ENCODE results near the gene CDH18.
"Not testable (repeated sequence)": the region's sequence is repeated elsewhere in the genome, so short reads cannot be mapped to it uniquely, and the experiment has no call there.

Gene CDH18

DNA sequence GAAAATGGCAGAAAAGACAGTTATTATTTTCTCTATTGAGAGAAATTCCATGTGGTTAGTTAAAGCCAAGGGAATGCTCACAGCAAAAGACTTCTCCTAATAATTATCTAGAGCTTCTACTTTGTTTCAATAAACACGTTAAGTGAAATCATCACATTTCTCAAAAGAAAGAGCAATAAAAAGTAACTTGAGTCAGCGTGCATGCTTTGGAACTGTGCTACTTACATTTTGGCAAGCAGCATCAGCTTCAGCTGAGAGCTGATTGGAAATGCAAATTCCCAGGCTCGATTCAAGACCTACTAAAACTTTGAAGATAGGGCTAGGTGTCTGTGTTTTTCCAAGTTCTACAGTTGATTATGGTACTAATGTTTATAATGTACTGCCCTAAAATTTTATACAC lies 132.1 kb downstream of the CDH18 start:
- no peak for DNase-seq

DNA sequence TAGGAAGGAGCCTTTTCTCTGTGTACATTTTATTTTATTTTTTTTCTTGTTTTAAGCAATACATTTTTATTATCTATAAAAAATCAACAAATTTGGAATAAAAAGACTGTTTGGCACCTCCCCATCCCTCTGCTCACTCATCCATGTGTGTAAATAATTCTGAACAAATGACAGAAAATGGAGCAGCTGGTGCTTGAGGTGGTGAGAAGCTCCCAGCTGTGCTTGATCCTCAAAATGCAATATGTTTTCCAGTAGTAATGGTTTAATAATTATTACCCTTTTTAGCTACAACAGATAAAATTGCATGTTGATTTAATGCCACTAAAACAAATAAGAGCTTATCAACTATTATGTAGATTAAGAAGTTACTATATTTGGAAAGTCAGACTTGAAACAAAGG lies 132.5 kb downstream of the CDH18 start:
- DNase-seq = no peak

DNA sequence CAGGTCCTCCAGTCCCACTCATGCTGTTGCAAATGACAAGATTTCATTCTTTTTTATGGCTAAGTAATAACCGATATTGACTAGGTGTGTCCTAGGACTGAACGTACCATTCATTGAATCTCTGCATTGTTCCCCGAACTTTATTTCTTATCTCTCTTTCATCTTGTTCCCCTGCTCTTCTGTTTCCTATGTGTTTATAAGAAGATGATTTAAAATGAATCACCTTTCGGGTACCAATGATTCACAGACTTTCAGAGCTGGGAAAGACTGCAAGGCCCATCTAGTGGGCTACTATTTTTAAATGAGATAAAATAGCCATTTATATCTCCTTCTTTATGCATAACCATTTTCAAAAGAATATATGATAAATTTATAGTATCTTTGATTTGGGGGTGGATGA lies 133.0 kb downstream of the CDH18 start:
- DNase-seq = no peak

DNA sequence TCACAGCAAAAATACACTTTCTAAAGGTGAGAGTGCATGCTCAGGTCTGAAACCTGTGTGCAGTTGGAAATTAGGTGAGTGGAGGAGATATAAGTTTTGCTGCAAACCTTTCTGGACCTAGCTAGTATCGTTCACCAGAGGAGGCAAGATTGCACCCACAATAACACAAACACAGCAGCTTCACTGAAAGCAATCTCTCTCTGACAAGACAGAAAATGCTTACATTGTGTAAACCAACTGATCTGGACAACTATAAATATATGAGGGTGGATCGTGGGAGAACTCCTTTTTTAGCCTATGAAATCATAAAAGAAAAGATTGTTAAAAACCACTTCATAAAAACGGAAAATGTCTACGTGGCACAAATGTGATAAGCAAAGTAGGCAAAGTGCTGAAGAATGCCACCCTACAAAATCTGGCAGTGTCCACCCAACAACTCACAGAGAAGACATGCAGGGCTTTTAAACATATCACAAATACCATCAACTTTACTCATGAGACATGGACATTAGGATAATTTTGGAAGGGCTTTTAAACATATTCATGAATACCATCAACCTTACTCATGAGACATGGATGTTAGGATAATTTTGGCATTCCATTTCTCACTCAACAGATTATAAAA lies 134.3 kb downstream of the CDH18 start:
- DNase-seq = no peak

DNA sequence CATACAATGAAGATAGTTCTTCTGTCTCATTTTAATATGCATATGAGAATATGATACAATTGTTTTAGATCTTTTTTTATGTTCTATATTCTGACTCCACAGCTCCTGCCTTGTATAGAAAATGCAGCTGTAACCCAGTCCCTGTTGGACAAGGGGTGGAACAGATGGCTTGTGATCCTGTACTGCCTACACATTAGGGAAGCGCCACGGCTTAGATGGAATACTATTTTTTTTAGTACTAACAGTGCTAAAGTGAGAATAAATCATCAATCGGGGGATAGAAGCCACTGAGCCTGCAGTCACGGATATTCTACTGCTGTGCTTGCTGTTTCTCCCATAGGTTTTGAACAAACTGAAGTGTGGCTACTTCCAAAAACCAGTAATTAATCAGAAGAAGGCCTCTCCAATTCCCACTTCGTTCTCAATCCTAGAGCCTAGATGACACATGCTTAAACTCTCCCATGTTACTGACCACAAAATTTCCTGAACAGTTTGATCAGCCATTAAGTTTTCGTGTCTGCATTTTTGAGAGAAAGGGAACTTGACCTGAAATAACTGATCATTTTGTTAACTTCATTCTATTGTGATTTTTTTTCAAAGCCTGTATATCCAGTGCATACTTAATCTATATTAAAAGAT lies 150.3 kb downstream of the CDH18 start:
- no peak for DNase-seq

DNA sequence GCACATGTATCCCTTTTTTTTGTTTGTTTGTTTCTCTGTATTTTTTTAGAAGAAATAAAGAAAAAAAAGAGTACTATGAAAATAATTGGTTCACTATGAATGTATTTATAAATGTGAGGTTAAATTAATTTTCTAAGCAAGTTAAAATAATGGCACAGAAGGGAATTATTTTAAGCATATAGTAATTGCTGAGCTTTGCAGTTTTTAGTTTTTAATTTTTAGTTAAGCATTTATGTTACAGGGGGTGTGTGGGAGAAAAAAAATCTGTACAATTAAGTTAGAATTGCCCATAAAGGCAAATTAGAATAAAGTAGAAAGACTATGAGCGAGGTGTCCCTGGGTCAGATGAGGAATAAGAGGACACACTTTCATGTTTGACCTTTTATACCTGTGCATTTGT lies 152.6 kb downstream of the CDH18 start:
- no peak for DNase-seq

DNA sequence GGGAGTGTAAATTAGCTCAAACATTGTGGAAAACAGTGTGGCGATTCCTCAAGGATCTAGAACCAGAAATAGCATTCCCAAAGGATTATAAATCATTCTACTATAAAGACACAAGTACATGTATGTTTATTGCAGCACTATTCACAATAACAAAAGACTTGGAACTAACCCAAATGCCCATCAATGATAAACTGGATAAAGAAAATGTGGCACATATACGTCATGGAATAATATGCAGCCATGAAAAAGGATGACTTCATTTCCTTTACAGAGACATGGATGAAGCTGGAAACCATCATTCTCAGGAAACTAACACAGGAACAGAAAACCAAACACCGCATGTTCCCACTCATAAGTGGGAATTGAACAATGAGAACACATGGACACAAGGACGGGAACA lies 175.3 kb downstream of the CDH18 start:
- DNase-seq = not testable (repeated sequence)

DNA sequence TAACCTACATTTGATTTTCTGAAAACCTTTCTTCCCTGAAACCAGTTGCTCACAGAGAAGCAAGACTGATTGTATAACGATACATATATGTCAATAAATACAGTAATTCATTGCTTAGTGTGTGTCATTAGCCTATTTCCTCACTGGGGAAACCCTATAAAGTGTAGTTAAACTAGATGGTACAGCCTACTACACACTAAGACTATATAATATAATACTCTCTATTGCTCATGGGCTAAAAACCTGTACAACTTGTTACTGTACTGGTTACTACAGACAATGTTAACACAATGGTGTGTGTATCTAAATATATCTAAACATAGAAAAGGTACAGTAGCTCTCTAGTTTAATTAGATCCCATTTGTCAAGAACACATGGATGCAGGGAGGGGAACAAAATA lies 181.2 kb downstream of the CDH18 start:
- no peak for DNase-seq

DNA sequence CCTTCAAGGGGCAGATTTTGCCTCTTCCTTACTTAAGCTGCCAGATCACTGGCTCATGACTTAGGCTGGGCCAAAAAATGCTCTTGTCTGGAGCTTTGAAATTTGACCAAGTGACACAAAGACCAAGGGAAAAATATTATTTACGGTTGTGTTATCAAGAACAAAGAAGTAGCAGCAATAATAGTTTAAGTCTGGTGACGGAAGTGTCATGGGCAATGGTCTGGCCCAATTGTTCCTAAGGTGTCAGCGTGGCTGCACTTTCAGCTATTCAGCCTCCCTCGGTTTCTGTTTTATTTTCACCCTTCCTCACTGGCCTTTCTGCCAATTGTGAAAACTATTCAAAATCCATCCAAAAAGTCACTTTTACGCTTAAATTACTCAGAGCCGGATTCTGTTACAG lies 185.3 kb downstream of the CDH18 start:
- no peak for DNase-seq

DNA sequence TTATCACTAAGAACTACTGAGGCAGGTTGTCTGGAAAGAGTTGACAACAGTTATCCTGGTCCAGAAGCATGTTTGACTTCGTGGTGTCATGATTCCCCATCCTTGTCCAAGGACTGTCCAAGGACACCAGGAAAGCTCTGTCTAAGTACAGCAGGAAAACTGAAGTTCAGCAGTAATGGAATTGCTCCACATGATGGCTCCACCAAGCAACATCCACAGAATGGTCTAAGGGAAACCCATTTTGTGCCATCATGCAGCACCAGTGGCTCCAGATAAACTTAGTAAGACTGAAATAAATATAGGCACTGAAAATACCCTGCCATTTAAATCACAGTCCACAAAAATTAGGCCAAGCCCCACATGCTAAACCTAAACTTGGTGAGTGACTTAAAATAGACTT lies 192.8 kb downstream of the CDH18 start:
- no peak for DNase-seq

DNA sequence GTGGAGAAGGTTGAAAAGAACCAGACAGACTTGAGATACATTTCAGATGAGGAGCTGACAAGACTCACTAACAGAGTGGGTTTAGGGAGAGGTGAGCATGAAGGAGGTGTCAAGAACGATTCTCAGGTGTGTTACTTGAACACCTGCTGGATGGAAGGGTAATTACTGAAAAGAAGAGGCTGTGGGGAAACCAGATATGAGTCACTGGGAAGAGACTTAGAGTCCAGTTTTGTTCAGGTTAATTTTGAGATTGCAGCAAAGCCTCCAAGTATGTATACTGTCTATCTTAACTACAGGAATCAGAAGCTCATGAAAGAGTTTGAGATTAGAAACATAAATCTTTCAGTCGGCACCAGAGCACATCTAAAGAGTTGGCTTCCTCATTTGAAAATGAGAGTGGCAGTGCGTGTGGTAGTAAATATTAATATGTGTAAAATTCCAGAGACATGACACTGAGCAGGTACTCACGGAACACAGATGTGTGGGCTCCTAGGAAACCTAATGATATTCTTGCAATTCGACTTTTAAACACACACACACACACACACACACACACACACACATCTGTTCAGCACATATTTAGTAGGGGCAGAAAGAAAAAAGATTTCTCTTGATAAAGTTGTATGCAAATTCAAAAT lies 197.1 kb downstream of the CDH18 start:
- DNase-seq = no peak

DNA sequence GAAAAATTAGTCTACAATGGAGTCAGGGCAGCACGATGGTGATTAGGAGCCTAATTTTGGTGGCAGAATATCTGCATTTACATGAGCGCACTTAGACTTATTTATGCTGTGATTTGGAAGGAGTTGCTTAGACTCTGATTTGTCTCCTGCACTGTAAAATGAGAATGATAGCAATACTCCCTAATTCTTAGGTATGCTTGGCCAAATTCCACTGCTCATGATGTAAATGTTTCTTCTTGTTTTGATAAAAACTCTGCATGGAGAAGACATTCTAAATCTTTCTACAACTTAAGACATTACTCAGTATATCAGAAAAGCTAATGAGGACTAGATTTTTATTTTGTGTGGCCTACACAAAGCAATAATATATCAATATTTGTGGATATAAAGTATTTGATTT lies 205.4 kb downstream of the CDH18 start:
- DNase-seq = no peak

DNA sequence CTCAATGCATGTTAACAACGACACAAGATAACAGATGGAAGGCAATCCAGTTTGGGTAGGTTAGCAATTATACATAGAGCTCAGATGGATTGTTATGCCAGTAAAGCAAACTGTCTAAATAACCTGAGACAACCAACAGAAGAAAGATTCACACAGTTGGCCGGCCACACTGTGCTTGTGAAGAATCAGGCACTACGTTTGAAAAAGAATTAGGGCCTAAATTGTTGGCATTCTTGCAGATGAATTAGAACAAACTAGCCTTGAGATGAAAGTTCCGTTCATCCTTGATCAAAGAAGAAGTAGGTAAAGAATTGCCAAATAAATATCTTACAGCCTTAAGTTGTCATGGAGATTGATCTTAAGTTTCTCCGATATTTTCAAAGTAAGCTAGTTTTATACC lies 210.6 kb downstream of the CDH18 start:
- DNase-seq = no peak

DNA sequence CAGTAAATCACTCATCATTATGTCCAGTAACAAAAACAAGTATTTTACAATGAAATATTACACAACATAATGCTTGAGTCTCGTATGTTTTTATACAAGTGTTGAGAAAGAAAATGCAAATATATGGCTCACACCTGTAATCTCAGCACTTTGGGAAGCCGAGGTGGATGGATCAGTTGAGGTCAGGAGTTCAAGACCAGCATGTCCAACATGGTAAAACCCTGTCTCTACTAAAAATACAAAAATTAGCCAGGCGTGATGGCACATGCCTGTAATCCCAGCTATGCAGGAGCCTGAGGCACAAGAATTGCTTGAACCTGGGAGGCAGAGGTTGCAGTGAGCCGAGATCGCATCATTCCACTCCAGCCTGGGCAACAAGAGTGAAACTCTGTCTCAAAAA lies 211.1 kb downstream of the CDH18 start:
- DNase-seq = not testable (repeated sequence)

DNA sequence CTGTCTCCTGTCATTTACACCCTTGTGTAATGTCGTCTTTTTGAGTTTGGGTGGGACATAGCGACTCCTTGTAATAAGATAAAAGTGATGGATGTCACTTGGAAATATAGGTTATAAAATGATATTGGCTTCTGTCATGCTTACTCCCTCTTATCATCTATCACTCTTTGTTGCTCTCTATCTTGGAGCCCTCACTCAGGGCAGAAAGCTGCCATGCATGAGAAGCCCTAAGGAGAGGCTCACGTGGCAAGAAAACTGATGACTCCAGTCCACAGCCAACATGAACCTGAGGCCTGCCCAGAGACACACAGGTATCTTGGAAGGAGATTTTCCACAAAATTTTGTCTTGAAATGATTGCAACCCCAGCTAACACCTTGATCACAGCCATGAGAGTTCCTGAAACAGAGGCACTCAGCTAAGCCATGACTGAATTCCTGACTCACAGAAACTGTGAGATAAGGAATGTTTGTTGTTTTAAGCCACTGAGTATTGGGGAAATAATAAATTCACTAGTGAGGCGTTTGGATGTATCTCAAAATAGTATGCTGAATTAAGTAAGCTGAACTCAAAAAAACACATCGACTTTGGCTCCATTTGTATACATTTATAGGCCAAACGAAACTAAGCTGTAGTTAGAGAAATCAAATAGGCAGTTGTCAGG lies 216.7 kb downstream of the CDH18 start:
- DNase-seq = no peak

DNA sequence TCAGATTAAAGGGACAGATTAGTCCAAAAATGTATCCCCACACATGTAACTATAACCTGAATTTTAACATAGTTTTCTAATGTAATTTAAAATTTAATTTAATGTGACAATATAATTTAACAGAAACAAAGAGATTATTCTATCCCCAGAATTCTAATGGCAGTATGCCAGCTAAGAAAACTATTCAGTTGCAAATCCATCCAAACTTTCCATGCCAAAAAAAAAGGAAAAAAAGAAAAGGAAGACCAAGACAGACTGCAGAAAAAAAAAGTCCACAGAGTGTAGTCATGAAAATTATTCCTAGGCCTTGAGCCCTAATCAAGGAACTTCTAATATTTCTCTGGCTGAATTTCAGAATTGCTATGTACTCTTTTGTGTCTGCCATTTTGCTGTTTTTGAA lies 217.6 kb downstream of the CDH18 start:
- DNase-seq = no peak

DNA sequence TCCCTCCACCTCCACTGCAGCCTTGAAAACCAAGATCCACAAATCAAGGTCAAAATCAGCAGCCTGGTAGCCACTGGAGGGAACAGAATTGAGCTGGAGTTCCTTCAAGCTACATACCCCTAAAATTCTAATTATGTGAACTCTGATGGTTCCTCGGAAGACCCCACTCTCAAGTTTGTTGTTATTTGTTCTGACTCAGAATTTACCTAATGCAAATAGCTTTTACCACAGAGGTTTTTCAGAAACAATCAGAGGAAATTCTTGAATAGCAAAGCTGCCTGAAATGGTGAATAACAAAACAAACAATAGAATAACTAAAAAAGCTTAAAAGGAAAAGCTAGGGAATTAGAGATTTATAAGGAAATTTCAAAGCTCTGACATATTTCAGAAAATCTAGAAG lies 220.0 kb downstream of the CDH18 start:
- no peak for DNase-seq

DNA sequence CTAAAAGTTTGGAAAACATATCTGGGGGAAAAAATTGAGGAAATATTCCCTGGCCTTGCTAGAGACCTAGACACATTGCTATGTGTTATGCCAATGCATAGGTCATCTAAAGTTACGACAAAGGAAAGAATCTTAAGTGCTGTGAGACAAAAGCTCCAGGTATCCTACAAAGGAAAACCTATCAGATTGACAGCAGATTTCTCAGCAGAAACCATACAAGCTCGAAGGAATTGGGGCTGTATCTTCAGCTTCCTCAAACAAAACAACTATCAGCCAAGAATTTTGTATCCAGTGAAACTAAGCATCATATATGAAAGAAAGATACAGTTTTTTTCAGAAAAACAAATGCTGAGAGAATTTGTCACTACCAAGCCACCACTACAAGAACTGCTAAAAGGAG lies 234.4 kb downstream of the CDH18 start:
- DNase-seq = no peak

DNA sequence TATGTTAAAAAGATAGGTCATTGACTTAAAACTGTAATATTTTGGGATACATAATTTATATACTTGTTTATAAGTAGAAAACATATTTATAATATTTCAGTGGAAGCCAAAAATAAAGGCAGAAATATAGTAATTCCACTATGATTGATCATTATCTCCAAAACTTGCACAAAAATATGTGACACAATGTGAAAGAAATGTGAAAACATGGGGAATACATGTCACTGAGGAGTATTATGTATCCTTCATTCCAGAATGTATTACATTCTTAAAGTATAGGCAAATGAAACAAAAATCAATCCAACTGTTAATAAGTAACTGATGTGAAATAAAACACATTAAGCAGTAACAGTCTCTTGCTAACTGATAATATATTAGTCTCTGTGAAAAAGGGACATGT lies 236.7 kb downstream of the CDH18 start:
- DNase-seq = no peak

DNA sequence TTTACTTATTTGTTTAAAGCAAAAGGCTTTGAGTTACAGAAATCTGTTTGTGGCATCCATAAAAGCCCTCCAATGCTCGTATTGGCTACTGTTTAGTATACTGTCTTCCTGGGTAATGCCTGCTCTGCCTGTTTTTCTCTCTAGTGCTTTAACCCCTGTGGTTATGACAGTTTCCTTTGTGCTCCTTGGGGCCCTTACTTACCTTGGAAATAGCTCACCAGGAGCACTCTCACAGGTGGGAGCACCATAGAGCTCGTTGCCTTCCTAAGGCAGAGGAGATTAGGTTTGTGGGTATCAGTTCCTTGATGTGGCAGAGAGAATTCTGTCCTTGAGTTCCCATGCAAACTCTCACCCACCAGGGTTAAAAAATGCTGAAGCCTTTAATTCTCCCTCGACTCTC lies 242.8 kb downstream of the CDH18 start:
- DNase-seq = no peak

DNA sequence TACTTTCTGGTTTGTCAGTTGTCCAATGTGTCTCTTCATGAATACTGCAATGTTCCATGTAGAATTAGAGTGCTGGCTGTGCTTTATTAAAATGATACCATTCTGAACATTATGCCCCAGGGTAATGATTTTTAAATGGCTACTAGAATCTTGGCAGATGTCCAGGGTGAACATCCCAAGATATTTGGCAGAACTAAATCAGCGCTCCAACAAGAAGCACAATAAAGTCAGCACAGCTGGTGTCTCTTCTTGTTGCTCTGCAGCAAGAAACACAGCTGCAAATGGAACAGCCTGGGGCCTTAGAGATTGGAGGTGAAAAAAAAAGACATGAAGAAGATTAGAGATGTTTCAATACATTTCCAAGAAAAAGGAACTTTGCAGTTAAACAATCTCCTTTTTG lies 248.3 kb downstream of the CDH18 start:
- no peak for DNase-seq

DNA sequence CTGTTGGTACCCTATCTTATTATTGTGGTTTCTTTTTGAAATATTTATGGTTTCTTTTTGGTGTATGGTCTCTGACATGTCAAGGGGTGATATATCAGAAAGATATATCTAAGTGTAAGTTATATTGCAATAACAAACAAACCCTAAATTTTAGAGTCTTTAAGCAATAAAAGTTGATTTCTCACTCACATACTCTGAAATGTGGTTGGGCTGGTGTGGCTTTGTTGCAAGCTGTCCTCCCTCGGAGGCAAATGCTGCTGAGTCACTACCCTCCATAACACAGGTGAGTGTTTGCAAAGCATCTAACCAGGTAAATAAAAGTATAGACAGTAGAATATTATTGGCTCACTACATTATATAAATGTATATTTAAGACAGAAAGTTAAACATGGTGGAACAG lies 253.2 kb downstream of the CDH18 start:
- no peak for DNase-seq

DNA sequence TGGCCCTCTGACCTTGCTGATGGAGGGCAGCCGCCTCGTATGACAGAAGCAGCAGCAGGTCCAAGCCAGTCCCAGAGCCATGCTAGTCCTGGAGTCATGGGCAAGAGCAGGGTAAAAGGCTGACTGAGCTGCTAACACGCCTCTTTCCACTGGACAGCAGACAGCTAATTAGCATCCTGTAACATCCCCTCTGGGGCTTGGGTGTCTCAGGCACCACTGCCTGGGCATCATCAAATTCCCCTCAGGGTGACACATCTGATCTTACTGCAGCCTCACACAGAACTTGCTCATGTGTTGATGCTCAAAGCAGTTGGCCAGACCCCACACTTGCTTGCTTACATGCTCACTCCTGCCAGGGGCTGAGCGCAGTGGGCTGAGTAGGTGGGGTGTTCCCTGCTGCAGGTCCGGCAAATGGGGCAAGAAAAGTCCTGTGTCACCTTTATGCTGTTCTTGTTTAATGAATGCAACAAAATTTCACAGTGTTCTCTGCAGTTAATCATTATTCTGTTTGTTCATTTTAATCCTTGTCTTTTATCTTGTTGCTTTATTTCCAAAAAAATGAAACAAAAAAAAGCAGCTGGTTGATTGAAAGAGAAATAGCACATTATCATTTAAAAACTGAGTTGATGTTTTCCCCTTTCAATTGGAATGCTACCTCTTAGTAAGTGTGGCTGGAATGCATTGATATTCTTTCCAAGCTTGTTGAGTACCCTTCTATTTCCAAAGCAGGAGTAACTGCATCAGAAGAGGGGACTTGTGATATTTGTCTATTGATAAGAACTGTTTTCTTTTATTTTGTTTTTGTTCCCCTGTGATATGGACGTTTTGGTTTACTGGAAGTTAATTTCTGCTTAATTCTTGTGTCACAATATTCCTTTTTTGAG lies 254.1 kb downstream of the CDH18 start:
- DNase-seq = no peak
